ENCODE measurements around the gene LOC101059915.

Gene LOC101059915

DNA sequence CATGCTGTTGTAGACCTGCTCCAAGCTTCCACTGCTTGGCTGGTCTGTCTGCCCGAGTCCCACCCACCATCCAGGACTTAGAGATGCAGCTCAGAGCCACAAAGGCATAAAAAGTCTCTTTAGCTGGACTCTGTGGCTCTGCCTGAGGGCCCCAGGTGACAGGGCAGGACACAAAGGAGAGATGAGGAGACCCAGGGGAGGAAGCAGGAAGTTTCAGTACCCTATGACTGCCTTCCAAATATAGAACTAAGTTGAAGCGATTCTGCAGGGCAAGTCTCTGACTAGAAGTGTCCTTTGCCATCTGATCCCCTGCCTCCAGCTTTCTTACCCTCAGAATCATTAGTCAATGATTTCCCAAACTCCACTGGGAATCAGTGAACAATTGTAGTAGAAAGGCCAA lies 37.9 kb upstream of the LOC101059915 start:
- ChIA-PET POLR2A (no interaction called here), CTCF (no interaction called here)
- no TSS peak for BruUV-seq (replicated peaks)
- no peak overlapping the region for H3K4me2 ChIP-seq (ENCODE audit: insufficient read depth, low read length)
- TF ChIP-seq EZH2 (IDR thresholded peaks at IDR 0.05; ENCODE audit: borderline replicate concordance, low read depth, low read length, severe bottlenecking) (no peak), POLR2AphosphoS5 (IDR thresholded peaks at IDR 0.05; ENCODE audit: insufficient read depth, low read depth, low read length) (no peak), MYC (IDR thresholded peaks at IDR 0.05; ENCODE audit: low read depth, low read length) (no peak), FOS (IDR thresholded peaks at IDR 0.05; ENCODE audit: borderline replicate concordance, insufficient read depth, low read length) (no peak), POLR2A (IDR thresholded peaks at IDR 0.05; ENCODE audit: low read depth, low read length) (no peak), GATA2 (IDR thresholded peaks at IDR 0.05; ENCODE audit: insufficient read depth, insufficient read length, low read depth, low read length) (no peak)
- TF ChIP-seq, protein P1, sequence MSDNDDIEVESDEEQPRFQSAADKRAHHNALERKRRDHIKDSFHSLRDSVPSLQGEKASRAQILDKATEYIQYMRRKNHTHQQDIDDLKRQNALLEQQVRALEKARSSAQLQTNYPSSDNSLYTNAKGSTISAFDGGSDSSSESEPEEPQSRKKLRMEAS (IDR thresholded peaks at IDR 0.05; ENCODE audit: insufficient read depth, insufficient read length), result no peak
- TF ChIP-seq, protein P2, sequence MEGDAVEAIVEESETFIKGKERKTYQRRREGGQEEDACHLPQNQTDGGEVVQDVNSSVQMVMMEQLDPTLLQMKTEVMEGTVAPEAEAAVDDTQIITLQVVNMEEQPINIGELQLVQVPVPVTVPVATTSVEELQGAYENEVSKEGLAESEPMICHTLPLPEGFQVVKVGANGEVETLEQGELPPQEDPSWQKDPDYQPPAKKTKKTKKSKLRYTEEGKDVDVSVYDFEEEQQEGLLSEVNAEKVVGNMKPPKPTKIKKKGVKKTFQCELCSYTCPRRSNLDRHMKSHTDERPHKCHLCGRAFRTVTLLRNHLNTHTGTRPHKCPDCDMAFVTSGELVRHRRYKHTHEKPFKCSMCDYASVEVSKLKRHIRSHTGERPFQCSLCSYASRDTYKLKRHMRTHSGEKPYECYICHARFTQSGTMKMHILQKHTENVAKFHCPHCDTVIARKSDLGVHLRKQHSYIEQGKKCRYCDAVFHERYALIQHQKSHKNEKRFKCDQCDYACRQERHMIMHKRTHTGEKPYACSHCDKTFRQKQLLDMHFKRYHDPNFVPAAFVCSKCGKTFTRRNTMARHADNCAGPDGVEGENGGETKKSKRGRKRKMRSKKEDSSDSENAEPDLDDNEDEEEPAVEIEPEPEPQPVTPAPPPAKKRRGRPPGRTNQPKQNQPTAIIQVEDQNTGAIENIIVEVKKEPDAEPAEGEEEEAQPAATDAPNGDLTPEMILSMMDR (IDR thresholded peaks at IDR 0.05; ENCODE audit: extremely low read depth in 1 of 2, insufficient read depth in 1 of 2, low read depth in 1 of 2, low read length in 2 of 2), result no peak
- intact Hi-C loops (cut with micrococcal nuclease), result no loop called here
- no peaks in the 10 kb centered on the region for H3K79me2 ChIP-seq (ENCODE audit: control insufficient read depth, insufficient read depth, low read length)
- dilution Hi-C loops (cut with MboI; ENCODE audit: extremely low pct_ligation_motif_present, low sequenced_read_pairs), result no loop called here
- no peak overlapping the region for H2AFZ ChIP-seq (ENCODE audit: low read depth, low read length)
- no peaks in the 10 kb centered on the region for H3K9me1 ChIP-seq (replicated peaks; ENCODE audit: control insufficient read depth, extremely low read depth, insufficient read depth, low read length)
- H3K9me3 ChIP-seq (replicated peaks; ENCODE audit: control insufficient read depth, insufficient read depth, low read length), result no peaks in the 10 kb centered on the region
- no peaks in the 10 kb centered on the region for H3K4me1 ChIP-seq (ENCODE audit: control insufficient read depth, extremely low read depth, insufficient read depth, low read length)
- H3K27me3 ChIP-seq (ENCODE audit: control insufficient read depth in 2 of 2, insufficient read depth in 2 of 2, low read length in 2 of 2), result no peaks in the 10 kb centered on the region
- no peak overlapping the region for H3K27ac ChIP-seq (ENCODE audit: insufficient read depth, low read depth, low read length)
- no peaks in the 10 kb centered on the region for H3K36me3 ChIP-seq (ENCODE audit: control insufficient read depth in 2 of 2, extremely low read depth in 1 of 2, insufficient read depth in 2 of 2, low read length in 2 of 2)
- H4K20me1 ChIP-seq (replicated peaks; ENCODE audit: control insufficient read depth, extremely low read depth, insufficient read depth, low read length), result no peaks in the 10 kb centered on the region
- FAIRE-seq, result no peak
- DNase-seq (ENCODE audit: low read depth, low spot score), result no peak
- no peak overlapping the region for H3K9ac ChIP-seq (replicated peaks; ENCODE audit: extremely low read depth, insufficient read depth, low read length)
- H3K4me3 ChIP-seq (replicated peaks in 1 of 3; ENCODE audit: insufficient read depth in 1 of 3, low read depth in 1 of 3, low read length in 3 of 3), result no peak overlapping the region

All from endothelial cell of umbilical vein (primary cell).